GM13977 (cell line): Measurements from ENCODE around the gene ARHGAP22.

Experiments
- DNase-seq: peaks from one replicate; pipeline ENCODE4 v3.0.0; 2012; ENCODE audit warnings: low spot score
- CTCF ChIP-seq: IDR thresholded peaks from 2 replicates; pipeline ENCODE4 v1.5.1; 2012; ENCODE audit warnings: mild to moderate bottlenecking, control low read depth; ENCODE audit not compliant: insufficient read depth; ENCODE audit errors: extremely low read depth, missing control alignments
- in situ Hi-C: fragments of 300-500 bp; cut with MboI; formaldehyde crosslinking; loops from one replicate; pipeline ENCODE4 v1.12.0; 2022; ENCODE audit warnings: low sequenced_read_pairs, low pct_unique_long_range_greater_than_20kb, mixed read lengths, inconsistent platforms; ENCODE audit not compliant: unreplicated experiment

ARHGAP22 gene

GRCh38 chr10:48520184-48520506, 84.7 kb downstream of the ARHGAP22 start:
- in situ Hi-C loops, result loop anchor here (25.0 kb wide), 1 partner anchor 158 kb away; no protein-coding TSS in a partner anchor
- DNase-seq, result no peak
- TF ChIP-seq CTCF, result no peak

GRCh38 chr10:48519481-48520183, 85.2 kb downstream of the ARHGAP22 start:
- DNase-seq, result no peak
- no peak for TF ChIP-seq CTCF
- in situ Hi-C loops, result loop anchor here (25.0 kb wide), 1 partner anchor 157 kb away; no protein-coding TSS in a partner anchor

GRCh38 chr10:48518986-48519385, 85.9 kb downstream of the ARHGAP22 start:
- in situ Hi-C loops, result loop anchor here (25.0 kb wide), 1 partner anchor 157 kb away; no protein-coding TSS in a partner anchor
- no peak for DNase-seq
- TF ChIP-seq CTCF, result no peak

GRCh38 chr10:48517911-48518811, 86.7 kb downstream of the ARHGAP22 start:
- in situ Hi-C loops, result loop anchor here (25.0 kb wide), 1 partner anchor 156 kb away; no protein-coding TSS in a partner anchor
- DNase-seq, result no peak
- no peak for TF ChIP-seq CTCF

- in situ Hi-C loops, result loop anchor here (25.0 kb wide), 1 partner anchor 155 kb away; no protein-coding TSS in a partner anchor
These were observed 87.4 kb downstream of the ARHGAP22 start for GRCh38 chr10:48517482-48517881.

GRCh38 chr10:48516911-48517310, 88.0 kb downstream of the ARHGAP22 start:
- no peak for DNase-seq
- in situ Hi-C loops, result loop anchor here (25.0 kb wide), 1 partner anchor 155 kb away; no protein-coding TSS in a partner anchor
- no peak for TF ChIP-seq CTCF

More at GRCh38 chr10:48517482-48517881, 87.4 kb downstream of the ARHGAP22 start:
- no peak for DNase-seq
- TF ChIP-seq CTCF, result no peak
